Umbilical cord (tissue), 2 donors: ENCODE data around the gene THSD4. TPM values are rescaled to one million over a fixed set of nuclear protein-coding genes. Genes with fewer than 3 reads are reported as not detected.
A peak's percentile ranks its signal among the peaks of the same experiment; 100 is the strongest.

ENCODE experiments used
- DNase-seq: peaks from one replicate; pipeline ENCODE4 v3.0.0-alpha.2; 2015; ENCODE audit warnings: low spot score
- total RNA-seq: library from RNA; depleted of rRNA; stranded (reverse); fragments of >200 nt; gene quantifications from one replicate; pipeline ENCODE4 v1.2.3, GENCODE V29; 2014; ENCODE audit warnings: low replicate concordance; ENCODE audit not compliant: insufficient read depth

THSD4 gene
- total RNA-seq: 9.1 TPM

- peak; percentile 54 for DNase-seq
Measured at GRCh38 chr15:71114887-71115566, at the start of gene THSD4. THSD4 (plus strand) TSS chr15:71115471.

- DNase-seq: peak; percentile 57
Measured at GRCh38 chr15:71066983-71067382, 48.3 kb upstream of the THSD4 start.

DNA sequence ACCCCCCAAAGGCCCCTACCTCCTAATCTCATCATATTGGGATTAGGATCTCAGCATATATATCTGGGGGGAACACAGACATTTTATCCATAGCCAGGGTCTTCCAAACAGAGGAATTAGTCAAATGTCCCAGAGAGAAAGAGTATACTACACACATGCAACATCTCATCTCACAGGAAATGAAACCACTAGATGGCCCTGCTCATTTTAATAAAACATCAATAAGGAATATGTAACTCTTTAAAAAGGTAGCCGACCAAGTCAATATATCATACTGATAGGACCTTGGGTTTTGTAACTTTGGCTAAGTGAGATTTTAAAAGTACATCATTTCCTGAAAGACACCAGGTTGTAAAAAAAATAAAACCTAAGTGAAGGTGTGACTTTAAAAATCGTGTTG, 45.6 kb upstream of the THSD4 start:
- DNase-seq: no peak

DNA sequence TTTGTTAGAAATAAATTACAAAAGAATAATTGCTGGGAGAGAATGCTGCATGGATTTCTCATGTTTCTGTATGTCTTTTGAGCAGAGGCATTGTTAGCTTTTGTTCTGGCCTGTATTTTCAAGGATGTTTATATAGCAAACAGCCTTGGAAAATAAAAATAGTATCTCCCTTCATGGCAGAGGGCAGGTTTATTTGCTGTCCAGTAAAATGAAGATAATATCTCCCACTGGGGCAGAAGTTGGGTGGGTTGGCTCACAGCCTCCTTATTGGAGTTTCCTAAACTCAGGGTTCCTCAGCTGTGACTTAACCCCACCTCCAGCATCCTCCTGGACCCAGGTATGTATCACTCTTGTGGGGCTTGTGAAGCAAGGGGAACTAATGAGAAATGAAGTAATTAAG, 43.7 kb upstream of the THSD4 start:
- no peak for DNase-seq

- DNase-seq: no peak
Measured at GRCh38 chr15:71072423-71072822, 42.8 kb upstream of the THSD4 start.

- DNase-seq: no peak
Measured at GRCh38 chr15:71078506-71079207, 36.6 kb upstream of the THSD4 start.

GRCh38 chr15:71079208-71080044, 35.8 kb upstream of the THSD4 start:
- peak; percentile 44 for DNase-seq

- no peak for DNase-seq
Measured at GRCh38 chr15:71080166-71080565, 35.1 kb upstream of the THSD4 start.

GRCh38 chr15:71080705-71081104, 34.6 kb upstream of the THSD4 start:
- no peak for DNase-seq

DNA sequence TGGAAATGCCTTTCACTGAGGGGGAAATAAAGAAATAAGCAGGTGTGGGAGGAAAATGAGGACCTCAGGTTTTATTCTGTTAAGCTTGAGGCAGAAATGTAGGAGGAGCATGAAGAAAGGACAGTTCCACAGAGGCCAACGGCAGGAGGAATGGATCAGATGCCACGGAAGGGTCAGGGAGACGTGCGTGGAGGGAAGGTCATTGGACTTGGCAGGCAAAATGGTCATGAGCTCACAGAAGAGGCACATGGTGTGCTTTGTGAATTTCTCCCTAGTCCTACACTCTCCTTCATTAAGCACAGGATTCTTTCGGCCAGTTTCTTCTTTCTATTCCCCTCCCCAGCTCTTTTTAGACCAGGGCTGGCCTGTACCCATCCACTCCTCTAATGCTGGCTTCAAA, 32.5 kb upstream of the THSD4 start:
- DNase-seq: no peak

- DNase-seq: peak; percentile 75
Measured at GRCh38 chr15:71083349-71083748, 31.9 kb upstream of the THSD4 start.

DNA sequence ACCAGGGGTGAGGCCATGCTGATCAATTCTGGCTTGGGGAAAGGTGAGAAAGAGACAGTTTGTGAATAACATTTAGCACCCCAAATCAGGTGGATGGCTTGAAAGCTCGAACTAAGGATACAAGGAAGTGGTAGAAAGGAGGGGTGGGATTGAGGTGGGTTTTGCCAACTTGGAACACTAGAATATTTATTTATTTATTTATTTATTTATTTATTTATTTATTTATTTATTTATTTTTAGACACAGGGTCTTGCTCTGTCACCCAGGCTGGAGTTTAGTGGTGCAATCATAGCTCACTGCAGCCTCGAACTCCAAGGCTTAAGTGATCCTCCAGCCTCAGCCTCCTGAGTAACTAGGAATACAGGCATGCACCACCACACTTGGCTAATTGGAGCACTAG, 31.0 kb upstream of the THSD4 start:
- no peak for DNase-seq

DNA sequence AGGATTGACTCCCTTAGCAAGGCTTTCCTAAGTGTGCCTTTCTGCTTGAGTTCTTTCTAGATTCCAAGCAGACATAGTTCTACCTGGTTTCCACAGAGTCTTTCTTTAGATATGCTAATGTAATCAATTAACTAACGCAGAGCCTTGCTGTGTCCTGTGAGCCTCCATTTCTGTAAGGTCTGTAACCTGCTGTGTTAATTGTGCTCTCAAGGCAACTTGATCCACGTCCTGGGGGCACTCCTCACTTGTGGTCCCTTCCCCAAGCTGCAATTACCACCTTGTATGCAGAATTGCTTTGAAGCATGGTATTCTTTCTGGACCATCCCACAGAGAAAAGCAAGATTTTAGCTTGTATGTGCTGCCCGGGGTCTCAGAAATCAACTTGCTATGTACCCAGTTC, 29.5 kb upstream of the THSD4 start:
- DNase-seq: no peak

GRCh38 chr15:71088155-71088554, 27.1 kb upstream of the THSD4 start:
- no peak for DNase-seq

DNA sequence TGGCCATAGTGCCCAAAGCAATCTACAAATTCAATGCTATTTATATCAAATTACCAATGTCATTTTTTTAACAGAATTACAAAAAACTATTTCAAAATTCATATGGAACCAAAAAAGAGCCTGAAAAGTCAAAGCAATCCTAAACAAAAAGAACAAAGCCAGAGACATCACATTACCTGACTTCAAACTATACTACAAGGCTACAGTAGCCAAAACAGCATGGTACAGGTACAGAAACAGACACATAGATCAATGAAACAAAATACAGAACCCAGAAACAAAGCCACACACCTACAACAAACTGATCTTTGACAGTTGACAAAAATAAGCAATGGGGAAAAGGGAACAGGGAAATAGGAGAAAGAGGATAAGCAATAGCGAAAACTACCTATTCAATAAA, 26.6 kb upstream of the THSD4 start:
- DNase-seq: no peak

GRCh38 chr15:71089801-71090200, 25.5 kb upstream of the THSD4 start:
- DNase-seq: no peak

DNA sequence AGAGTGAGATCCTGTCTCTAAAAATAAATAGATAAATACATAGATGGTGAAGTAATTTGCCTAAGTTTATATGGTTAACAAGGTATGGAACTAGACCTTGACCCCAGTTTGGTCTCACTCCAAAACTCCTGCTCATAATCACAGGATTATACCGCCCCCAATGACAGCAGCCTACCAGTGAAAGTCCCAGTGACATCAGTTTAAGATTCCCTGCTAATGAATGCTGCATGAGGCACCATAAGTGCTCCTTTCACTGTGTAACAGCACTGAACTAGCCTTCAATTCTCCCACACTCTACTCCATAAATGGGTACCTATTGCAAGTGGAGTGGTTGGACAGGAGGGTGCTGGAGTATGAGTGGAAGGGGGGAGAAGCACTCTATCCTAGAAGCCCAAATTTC, 23.7 kb upstream of the THSD4 start:
- no peak for DNase-seq

GRCh38 chr15:71092056-71092600, 23.1 kb upstream of the THSD4 start:
- DNase-seq: no peak

- DNase-seq: peak; percentile 37
Measured at GRCh38 chr15:71093054-71094024, 21.9 kb upstream of the THSD4 start.

DNA sequence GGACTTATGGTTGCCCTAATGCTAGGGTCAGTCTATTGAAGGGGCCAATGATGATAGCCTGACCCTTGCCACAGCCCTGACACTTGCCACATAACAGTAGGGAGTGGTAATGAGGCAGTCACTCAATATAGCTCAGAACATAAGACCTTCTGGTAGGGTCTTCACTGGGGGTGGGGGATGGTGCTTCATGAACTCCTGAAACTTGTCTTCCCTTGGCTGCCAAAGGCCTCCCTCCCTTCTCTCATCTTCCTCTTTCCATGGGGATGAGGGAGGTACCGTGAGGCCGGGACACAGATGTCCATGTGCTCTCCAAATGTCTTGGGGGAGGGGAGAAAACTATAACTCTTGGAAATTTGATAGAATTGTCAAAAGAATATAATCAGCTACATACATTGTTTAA, 21.1 kb upstream of the THSD4 start:
- DNase-seq: no peak

DNA sequence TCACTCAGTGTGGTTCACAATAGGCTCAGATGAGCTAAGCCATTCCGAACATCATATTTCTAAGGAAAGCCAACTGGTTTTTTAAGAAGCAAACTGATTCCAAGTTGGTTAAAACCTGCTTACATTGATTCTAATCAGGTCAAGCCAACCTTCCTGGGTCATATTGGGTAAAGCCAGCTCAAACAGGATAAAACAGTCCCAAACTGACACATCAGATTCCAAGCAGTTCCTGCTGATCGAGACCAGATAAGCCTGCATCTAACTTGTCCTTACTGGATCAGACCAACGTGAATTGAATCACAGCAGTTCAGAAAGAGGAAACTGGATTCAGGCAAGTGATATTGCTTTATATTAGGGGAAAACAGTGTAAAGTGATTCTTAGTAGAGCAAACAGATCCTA, 18.6 kb upstream of the THSD4 start:
- no peak for DNase-seq
